HFF-Myc (cell line): ENCODE measurements around the gene HDAC4.

Experiments used
- DNase-seq: peaks from one replicate; pipeline ENCODE4 v3.0.0-alpha.2; 2011; ENCODE audit warnings: low read depth; ENCODE audit errors: extremely low read depth
- H3K4me3 ChIP-seq: replicated peaks from 2 replicates; pipeline ENCODE4 v1.5.1; 2011; ENCODE audit warnings: low read depth, mild to moderate bottlenecking, control low read depth, low read length
- TF ChIP-seq, protein P1 (sequence below): IDR thresholded peaks from 2 replicates; pipeline ENCODE4 v1.5.1; 2012; ENCODE audit warnings: mild to moderate bottlenecking, low read depth, low read length, control low read depth; ENCODE audit errors: missing control alignments

HDAC4 gene

DNA sequence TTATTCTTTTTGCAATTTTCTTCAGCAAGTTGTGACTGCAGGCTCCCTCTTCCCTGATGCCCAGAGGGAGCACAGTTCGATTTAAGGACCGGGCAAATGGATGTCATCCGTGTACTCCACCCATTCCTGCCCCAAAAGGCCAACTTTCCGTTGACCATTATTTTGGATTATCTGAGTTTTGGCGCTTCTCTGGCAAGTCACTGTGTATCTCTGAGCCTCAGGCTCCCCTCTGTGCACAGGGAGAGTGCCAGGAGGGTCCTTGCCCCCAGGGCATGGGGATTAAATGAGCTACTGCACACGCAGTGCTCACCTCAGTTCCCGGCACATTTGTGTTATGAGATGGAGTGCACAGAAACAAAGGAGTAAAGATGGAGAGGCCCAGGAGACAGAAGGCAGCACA, 41.4 kb upstream of the HDAC4 start:
- H3K4me3 ChIP-seq, result no peak overlapping the region
- TF ChIP-seq, protein P1, sequence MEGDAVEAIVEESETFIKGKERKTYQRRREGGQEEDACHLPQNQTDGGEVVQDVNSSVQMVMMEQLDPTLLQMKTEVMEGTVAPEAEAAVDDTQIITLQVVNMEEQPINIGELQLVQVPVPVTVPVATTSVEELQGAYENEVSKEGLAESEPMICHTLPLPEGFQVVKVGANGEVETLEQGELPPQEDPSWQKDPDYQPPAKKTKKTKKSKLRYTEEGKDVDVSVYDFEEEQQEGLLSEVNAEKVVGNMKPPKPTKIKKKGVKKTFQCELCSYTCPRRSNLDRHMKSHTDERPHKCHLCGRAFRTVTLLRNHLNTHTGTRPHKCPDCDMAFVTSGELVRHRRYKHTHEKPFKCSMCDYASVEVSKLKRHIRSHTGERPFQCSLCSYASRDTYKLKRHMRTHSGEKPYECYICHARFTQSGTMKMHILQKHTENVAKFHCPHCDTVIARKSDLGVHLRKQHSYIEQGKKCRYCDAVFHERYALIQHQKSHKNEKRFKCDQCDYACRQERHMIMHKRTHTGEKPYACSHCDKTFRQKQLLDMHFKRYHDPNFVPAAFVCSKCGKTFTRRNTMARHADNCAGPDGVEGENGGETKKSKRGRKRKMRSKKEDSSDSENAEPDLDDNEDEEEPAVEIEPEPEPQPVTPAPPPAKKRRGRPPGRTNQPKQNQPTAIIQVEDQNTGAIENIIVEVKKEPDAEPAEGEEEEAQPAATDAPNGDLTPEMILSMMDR, result no peak
- DNase-seq, result no peak

- TF ChIP-seq, protein P1, result no peak
- H3K4me3 ChIP-seq, result no peak overlapping the region
- no peak for DNase-seq
These were observed 40.6 kb upstream of the HDAC4 start for GRCh38 chr2:239441261-239442078.

GRCh38 chr2:239440511-239440959, 39.7 kb upstream of the HDAC4 start:
- no peak overlapping the region for H3K4me3 ChIP-seq
- DNase-seq, result no peak

GRCh38 chr2:239439754-239440315, 39.0 kb upstream of the HDAC4 start:
- DNase-seq, result no peak
- TF ChIP-seq, protein P1, result no peak
- no peak overlapping the region for H3K4me3 ChIP-seq

More at GRCh38 chr2:239440511-239440959, 39.7 kb upstream of the HDAC4 start:
- TF ChIP-seq, protein P1, result no peak

DNA sequence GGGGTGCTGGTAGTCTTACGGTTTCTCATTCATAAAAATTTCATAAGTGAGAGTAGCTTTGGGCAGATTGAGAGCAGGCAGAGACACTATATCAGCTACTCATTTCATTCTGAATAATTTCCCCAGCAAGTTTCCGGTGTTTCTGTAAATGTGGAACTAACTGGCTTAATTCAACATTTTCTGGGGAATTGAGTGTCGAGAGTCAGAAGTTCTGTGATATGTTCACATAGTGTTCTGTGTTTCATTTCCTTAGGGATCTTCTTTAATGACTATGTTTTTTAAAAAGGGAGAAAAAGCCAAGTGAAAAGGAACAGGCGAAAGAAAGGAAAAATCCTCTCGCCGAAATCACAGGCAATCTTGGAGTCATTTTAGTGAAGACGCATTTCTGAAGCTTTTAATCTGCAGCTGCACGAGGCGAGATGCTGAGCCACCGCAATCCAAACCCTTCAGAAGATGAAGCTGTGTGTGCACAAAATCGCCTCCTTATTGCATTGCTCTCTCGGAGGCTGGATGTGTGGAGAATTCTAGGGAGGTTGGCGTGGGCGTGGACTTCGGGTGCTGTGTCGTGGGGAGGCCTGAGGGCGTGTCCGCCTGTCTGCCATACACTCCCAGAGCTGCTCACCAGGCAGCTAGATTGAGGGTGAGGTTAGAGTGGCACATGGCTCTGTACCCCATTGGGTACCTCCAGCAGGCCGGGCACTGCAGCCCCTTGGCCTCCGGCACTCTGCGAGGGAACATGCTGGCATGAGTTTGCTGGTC, 38.4 kb upstream of the HDAC4 start:
- TF ChIP-seq, protein P1, result no peak
- H3K4me3 ChIP-seq, result no peak overlapping the region
- DNase-seq, result no peak

GRCh38 chr2:239438368-239438767, 37.5 kb upstream of the HDAC4 start:
- TF ChIP-seq, protein P1, result no peak
- H3K4me3 ChIP-seq, result no peak overlapping the region
- no peak for DNase-seq
